Adrenal gland (tissue), 5 donors: ENCODE results near the gene KRTAP4-5.

Experiments
- POLR2A ChIP-seq, 2 donors: fragments of 450-650 bp; IDR thresholded peaks; one replicate each; pipeline ENCODE4 v1.6.1; 2017; ENCODE audit warnings: antibody characterized with exemption in 2 of 2, mild to moderate bottlenecking in 2 of 2, moderate library complexity in 1 of 2
- TF ChIP-seq, protein P1 (sequence below), 6 experiments: fragments of 450-650 bp in 4 of 6; fragments of 200-600 bp in 2 of 6; sonication (generic) in 1 of 6; IDR thresholded peaks; 1 replicate in 5 of 6; 2 replicates in 1 of 6; pipeline versions ENCODE4 v1.5.1 to v1.8.0; 2016 to 2021; ENCODE audit warnings: antibody characterized with exemption in 6 of 6, mild to moderate bottlenecking in 2 of 6, moderate library complexity in 1 of 6
- donor health status: DM: no; HTN: no; CAD: no.

GRCh38 chr17:41125064-41125463 lies 24.6 kb downstream of the KRTAP4-5 start:
- TF ChIP-seq, protein P1, sequence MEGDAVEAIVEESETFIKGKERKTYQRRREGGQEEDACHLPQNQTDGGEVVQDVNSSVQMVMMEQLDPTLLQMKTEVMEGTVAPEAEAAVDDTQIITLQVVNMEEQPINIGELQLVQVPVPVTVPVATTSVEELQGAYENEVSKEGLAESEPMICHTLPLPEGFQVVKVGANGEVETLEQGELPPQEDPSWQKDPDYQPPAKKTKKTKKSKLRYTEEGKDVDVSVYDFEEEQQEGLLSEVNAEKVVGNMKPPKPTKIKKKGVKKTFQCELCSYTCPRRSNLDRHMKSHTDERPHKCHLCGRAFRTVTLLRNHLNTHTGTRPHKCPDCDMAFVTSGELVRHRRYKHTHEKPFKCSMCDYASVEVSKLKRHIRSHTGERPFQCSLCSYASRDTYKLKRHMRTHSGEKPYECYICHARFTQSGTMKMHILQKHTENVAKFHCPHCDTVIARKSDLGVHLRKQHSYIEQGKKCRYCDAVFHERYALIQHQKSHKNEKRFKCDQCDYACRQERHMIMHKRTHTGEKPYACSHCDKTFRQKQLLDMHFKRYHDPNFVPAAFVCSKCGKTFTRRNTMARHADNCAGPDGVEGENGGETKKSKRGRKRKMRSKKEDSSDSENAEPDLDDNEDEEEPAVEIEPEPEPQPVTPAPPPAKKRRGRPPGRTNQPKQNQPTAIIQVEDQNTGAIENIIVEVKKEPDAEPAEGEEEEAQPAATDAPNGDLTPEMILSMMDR (IDR thresholded peaks at IDR 0.05) = no peak
- no peak for TF ChIP-seq POLR2A (IDR thresholded peaks at IDR 0.05)
